Cortex of kidney (tissue), 1 donor: Measurements from ENCODE around the gene UNC13A.

Experiments
- DNase-seq: peaks from one replicate; lab custom pipeline; 2025; lab: John Stamatoyannopoulos, UW

The UNC13A gene

DNA sequence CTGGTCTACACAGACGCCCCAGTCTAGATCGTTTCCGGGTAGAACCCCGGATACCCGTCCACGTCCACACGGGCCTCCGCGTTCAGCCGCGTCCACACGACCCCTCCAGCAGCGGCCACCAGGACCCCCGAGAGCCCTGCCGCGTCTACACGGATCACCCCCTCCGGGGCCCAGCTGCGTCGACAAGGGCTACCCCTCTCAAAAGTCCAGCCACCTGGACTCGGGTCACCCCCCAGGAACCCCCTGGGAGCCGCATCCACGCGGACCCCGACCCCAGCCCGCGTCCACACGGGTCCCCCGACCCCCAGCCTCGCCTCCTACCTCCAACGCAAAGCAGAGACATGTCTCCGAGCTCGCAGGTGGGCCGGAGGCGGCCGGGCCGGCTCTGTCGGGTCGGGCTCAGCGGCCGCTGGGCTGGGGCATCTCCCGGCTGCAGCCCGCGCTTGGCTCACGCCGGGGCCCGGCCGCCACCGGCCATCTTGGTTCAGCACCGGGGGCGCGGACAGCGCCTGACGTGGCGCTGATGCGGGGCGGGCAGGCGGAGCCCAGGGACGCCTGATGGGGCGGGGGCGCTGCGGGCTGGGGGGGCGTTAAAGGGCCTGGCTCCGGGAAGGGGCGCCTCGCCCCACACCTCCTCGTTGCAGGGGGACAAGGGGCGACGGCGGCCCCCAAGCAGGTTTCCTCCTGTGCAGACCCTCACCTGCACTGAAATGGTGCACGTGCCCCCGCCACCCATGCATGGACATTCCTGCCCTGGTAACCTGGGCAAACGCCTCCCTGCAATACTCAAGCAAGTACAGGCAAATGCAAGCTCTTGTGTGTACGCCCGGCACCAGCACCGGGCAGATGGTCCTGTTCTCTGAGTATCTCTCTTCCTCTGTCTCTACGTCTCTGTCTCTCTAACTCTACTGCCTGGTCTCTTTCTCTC, at the start of gene UNC13A:
Gene UNC13A, minus strand, starts transcription at position 498 of the 928 bp plus-strand sequence. Its CDS starts 155 bp downstream, at position 343.
- no peak for DNase-seq

DNA sequence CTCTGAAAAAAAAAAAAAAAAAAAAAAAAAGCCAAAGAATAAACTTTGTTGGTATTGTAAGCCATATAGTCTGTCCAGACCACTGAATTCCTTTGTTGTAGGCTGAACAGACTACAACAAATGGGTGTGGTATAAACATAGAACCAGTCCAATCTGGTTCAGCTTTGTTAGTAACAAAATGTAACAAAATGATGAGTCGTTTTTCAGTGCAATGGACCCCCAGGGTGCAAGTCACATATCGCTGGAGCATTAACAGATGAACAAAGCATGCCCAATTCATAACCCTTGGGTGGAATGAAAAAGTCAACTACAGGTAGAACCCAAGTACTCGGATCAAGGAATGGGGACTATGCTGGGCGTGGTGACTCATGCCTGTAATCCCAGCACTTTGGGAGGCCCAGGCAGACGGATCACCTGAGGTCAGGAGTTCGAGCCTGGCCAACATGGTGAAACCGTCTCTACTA, 49.6 kb upstream of the UNC13A start:
- no peak for DNase-seq

DNA sequence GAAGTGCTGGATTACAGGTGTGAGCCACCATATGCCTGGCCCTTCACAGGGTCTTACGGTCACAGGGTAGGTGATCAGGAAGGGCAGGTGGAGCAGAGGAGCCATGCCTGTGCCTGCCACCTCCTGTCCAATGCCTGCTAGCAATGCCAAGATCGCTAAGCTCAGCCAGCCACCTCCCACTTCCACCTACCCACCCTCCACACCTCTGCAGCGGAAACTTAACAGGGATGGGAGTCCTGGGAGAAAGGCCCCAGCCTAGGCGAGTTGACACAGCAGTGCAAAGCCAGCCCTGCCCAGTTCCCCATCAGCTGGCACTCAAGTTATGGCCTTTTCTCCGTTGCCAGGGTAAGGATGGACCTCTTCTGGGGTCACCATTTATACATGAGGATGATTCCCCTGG, 47.3 kb upstream of the UNC13A start:
- DNase-seq, result no peak

DNA sequence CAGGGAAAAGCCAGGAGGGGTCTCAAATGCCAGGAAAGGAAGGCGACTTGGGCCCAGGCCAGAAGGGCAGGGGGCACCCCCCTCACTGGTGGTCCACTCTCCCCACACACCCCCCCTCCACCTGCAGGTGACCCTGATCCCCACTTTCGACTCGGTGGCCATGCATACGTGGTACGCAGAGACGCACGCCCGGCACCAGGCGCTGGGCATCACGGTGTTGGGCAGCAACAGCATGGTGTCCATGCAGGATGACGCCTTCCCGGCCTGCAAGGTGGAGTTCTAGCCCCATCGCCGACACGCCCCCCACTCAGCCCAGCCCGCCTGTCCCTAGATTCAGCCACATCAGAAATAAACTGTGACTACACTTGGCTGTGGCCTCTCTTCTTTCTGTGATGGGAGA, 46.0 kb upstream of the UNC13A start:
- no peak for DNase-seq

DNA sequence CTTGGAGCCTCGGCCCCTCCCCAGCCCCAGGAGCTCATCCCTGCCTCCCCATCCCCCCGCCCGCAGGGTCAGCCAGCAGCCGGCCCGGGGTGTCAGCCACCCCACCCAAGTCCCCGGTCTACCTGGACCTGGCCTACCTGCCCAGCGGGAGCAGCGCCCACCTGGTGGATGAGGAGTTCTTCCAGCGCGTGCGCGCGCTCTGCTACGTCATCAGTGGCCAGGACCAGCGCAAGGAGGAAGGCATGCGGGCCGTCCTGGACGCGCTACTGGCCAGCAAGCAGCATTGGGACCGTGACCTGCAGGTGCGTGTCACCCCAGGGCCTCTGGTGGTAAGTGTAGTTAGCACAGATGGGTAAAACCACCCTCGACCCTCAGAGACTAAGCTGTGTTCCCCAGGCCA, 45.0 kb upstream of the UNC13A start:
- DNase-seq, result no peak

DNA sequence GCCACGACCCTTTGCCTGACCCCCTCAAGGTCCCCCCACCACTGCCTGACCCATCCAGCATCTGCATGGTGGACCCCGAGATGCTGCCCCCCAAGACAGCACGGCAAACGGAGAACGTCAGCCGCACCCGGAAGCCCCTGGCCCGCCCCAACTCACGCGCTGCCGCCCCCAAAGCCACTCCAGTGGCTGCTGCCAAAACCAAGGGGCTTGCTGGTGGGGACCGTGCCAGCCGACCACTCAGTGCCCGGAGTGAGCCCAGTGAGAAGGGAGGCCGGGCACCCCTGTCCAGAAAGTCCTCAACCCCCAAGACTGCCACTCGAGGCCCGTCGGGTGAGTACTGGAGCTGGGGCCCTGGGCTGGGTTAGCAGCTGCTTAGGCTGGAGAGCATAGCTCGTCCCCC, 39.7 kb upstream of the UNC13A start:
- DNase-seq, result no peak

DNA sequence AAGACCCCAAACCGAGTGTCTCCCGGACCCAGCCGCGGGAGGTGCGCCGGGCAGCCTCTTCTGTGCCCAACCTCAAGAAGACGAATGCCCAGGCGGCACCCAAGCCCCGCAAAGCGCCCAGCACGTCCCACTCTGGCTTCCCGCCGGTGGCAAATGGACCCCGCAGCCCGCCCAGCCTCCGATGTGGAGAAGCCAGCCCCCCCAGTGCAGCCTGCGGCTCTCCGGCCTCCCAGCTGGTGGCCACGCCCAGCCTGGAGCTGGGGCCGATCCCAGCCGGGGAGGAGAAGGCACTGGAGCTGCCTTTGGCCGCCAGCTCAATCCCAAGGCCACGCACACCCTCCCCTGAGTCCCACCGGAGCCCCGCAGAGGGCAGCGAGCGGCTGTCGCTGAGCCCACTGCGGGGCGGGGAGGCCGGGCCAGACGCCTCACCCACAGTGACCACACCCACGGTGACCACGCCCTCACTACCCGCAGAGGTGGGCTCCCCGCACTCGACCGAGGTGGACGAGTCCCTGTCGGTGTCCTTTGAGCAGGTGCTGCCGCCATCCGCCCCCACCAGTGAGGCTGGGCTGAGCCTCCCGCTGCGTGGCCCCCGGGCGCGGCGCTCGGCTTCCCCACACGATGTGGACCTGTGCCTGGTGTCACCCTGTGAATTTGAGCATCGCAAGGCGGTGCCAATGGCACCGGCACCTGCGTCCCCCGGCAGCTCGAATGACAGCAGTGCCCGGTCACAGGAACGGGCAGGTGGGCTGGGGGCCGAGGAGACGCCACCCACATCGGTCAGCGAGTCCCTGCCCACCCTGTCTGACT, 39.0 kb upstream of the UNC13A start:
- DNase-seq, result no peak

DNA sequence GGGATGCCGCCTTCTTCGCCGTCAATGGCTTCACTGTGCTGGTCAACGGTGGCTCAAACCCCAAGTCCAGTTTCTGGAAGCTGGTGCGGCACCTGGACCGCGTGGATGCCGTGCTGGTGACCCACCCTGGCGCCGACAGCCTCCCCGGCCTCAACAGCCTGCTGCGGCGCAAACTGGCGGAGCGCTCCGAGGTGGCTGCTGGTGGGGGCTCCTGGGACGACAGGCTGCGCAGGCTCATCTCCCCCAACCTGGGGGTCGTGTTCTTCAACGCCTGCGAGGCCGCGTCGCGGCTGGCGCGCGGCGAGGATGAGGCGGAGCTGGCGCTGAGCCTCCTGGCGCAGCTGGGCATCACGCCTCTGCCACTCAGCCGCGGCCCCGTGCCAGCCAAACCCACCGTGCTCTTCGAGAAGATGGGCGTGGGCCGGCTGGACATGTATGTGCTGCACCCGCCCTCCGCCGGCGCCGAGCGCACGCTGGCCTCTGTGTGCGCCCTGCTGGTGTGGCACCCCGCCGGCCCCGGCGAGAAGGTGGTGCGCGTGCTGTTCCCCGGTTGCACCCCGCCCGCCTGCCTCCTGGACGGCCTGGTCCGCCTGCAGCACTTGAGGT, 38.1 kb upstream of the UNC13A start:
- DNase-seq, result no peak

DNA sequence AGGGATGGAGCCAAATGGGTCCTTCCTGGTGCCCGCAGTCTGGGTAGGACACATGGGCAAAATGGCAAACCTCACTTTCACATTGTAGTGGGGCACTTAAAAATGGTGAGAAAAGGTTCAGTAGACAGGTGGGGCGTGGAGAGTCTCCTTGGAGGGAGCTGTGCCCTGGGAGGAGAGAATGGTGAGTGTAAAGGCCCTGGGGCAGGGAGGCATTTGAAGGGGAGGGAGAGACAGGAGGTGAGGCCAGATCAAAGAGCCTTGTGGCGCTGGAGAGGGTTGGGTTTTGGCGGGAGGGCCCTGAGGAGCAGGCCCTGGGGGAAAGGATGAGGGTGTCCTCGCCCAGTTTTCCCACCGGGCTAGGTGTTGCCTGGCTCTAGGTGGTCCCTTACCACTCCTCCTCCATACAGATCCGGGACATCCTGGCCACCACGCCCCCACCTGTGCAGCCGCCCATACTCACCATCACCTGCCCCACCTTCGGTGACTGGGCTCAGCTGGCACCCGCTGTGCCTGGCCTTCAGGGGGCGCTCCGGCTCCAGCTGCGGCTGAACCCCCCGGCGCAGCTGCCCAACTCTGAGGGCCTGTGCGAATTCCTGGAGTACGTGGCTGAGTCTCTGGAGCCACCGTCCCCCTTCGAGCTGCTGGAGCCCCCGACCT, 37.4 kb upstream of the UNC13A start:
- DNase-seq, result no peak

DNA sequence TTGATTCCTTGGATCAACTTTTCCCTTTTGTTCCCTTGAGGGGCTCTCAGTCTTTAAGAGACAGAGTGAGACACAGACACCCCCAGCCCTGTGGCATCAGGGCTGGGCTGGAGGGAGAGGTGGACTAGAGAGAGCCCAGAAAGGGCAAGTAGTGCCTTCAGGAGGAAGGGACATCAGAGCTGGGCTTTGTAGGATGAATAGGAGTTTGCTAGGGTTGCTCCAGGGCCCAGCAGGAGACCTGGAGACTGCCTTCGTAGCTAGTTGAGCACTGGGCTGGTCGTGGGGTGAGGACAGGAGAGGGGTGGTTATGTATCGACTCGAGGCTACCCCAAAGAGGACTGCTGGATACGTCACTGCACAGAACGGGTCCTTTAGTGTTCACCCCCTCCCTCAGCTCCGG, 36.5 kb upstream of the UNC13A start:
- no peak for DNase-seq

DNA sequence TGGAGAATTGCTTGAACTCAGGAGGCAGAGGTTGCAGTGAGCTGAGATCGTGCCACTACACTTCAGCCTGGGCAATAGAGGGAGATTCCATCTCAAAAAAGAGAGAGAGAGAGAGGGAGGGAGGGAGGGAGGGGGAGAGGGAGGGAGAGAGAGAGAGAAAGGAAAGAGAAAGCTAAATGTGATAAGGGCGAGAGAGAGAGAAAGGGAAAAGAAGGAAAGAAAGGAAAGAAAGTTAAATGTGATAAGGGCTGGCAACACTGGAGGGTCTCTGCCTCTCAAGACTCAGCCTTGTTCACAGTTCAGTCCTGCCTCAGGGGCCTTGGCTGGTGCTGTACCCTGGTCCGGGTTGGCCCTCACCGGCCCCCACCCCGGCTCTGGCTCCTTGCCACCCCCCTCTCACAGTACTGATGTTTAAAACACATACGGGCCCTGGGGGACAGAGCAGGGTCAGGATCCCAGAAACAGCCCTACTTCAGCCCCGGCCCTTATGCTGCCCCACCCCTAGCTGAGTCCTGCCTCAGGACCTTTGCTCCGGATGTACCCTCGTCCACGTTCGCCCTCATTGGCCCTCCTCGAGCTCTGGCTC, 34.6 kb upstream of the UNC13A start:
- DNase-seq, result no peak

DNA sequence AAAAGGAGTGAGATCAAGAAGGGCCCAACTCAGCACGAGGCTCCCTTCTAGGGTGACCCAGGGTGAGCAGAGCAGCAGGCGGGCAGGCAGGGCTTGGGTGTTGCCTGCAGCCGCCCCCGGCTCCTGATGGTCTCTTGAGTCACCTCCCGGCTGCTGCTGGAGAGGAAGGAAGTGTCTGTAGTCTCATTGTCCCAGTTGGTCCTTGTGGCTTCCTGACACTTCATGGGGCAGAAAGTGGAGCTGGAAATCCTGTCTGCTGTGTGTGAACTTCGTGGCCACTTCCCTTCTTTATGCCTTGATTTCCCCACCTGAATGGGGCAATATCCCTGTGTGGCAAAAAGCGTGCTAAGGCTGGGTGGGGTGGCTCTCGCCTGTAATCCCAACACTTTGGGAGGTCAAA, 33.7 kb upstream of the UNC13A start:
- DNase-seq, result no peak

DNA sequence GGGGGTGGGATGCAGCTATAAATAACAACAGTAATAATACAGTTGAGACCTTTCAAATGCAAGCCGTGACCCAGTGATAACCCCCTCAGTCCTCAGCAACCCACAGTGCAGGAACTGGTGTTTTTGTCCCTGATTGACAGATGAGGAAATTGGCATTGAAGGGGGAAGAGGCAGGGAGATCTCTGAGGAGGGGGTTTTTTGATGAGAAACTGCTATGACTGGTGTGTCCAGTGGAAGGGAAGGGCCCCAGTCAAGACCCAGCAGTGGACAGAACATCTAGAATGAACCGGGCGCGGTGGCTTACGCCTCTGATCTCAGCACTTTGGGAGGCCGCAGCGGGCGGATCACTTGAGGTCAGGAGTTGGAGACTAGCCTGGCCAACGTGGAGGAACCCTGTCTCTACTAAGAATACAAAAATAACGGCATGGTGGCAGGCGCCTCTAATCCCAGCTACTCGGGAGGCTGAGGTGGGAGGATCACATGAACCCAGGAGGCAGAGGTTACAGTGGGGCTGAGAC, 33.0 kb upstream of the UNC13A start:
- no peak for DNase-seq

DNA sequence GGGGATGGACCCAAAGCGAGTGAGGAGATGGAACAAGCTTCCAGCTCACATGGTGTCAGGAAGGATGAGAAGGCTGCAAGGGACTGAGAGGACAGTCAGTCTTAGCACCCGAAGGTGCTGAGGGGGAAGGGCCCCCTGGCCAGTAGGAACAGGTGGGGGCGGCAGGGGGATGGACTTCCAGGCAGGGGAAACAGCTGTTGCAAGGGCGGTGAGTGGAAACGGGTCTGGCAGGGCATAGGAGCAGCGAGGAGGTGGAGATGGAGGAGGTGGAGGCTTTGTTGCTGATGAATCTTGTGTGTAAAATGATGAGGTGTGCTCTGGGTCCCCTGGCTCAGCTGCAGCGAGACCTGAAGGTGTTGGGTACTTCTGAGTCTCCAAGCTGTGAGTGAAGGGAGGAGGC, 32.3 kb upstream of the UNC13A start:
- no peak for DNase-seq

DNA sequence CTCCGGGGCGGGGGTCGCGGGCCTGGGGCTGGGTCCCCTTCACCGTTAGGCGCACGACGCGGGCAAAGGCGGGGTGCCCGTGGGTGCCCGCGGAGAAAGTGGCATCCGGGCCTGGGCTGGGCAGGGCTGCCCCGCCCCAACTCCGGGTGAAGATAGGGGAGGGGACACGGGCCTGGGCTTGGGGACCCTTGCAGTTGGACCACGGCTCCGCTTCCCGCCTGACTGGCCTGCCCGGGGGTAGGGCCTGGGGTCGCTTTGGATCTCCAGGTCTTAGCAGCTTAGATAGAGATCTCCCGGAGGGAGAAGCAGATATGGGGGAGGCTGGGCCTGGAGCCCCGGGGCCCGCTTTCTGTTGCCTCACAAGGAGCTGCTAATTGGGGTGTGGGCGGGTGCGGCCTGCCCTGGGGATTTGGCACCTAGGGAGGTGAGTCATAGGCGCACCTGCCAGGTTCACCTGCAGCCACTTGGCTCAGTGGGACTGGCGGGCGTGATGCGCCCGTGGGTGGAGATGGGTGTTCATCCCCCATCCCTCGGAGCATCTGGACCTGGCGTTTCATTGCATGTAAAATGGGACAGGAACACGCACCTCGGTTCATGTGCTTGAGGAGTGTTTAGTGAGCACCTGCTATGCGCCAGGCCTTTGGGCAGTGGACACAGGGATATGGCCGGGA, 31.7 kb upstream of the UNC13A start:
- DNase-seq, result no peak

DNA sequence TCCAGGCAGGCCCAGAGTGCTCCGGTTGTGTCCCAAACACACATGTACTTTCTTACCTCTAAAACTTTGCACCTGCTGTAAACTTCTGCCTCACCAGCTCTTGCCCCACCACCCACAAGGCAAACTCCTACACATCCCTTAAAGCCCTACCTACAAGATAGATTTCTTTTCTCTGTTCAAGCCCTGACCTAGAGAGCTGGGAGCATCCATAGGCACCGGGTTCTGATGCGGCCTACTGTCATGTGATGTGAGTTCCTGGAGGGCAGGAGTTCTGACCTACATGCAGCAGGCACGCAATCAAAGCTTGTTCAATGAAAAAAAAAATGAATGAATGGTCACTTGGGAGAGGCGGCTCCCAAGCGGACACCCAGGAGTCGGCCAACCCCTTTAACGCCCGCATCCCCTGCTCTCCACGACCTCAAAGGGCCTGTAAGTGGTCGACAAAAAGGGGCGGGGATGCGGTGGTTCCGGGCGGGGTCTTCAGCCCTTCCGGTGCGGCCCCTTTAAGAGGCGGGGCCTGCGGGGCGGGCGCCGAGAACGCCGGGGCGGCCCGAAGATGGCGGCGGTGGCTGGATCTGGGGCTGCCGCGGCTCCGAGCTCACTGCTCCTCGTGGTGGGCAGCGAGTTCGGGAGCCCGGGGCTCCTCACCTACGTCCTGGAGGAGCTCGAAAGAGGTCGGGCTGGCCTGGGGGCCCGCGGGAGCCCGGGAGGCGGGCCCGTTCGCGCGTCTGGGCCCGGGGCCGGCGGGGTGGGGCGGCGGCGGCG, 31.0 kb upstream of the UNC13A start, which contains the start of gene MAP1S:
Gene MAP1S, plus strand, starts transcription at position 534 of the 765 bp plus-strand sequence. Its CDS starts 23 bp downstream, at position 557.
- DNase-seq, result no peak

DNA sequence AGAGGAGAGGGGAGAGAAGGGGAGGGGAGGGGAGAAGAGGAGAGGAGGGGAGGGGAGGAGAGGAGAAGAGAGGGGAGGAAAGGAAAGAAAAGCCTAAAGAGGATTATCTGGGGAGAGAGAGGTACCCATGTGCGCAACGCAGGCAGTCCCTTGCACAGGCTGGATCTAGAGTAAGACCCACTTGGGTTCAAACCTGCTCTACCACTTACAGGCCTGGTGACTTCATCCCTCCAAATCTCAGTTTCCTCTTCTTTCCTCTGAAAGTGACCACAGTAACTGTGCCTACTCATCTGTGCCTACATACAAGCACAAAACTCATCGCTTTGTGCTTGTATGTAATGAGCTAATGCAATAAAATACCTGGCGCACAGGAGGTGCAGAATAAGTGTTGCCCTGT, 30.4 kb upstream of the UNC13A start:
- DNase-seq, result no peak

DNA sequence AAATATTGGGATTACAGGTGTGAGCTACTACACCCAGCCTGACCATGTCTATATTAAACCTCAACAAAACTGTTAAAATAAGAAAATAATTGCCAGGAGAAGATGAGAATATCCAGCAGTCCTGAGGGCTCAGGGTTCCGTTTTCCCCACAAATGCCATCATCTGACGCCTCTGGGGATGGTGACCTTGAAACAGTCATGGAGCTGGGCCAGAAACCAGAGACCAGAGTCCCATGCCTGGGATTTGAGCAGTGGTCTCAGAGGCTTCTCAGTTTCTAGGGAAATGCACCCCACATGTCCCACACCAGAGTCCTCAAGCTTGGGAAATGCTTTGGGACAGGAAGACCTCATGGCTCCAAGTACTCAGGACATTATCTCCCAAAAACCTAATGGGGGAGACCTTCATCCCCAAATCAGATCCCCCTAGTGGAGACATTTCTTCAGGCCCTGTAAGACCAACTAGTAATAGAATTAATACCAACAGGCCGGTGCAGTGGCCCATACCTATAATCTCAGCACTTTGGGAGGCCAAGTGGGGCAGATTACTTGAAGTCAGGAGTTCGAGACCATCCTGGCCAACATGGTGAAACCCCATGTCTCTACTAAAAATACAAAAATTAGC, 28.3 kb upstream of the UNC13A start:
- DNase-seq, result no peak

DNA sequence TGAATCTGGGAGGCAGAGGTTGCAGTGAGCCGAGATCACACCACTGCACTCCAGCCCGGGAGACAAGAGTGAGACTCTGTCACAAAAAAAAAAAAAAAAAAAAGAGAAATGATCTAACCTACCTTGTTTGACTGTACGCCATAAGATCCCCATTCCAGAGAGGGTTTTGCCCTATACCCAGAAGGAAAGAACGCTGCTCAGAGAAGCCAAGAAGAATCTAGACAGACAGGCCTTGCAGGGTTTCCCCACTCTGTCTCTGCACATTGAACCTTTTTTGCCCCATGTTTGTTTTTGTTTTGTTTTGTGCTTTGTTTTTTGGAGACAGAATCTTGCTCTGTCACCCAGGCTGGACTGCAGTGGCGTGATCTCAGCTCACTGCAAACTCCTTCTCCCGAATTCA, 23.7 kb upstream of the UNC13A start:
- DNase-seq, result no peak
